Measurements from ENCODE around the gene TTC7B.

DNA sequence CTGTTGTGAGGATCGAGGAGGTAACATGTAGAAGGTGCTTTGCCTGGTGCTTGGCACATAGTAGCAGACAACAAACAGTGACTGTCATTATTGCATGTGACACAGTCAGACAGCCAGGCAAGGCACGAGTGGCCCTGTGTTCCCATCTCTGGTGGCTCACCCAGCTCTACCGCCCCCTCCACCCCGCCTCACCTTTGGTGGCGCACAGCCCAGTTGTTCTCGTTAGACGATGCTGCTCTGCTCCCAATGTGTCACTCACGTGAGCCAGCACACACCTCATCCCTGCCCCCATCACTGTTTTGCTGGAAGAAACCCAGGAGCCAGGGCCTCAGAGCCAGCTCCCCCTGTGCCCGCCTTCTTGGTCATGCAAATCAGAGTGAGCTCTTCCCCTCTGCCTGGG lies 306.1 kb downstream of the TTC7B start:
- TF ChIP-seq, protein P1, sequence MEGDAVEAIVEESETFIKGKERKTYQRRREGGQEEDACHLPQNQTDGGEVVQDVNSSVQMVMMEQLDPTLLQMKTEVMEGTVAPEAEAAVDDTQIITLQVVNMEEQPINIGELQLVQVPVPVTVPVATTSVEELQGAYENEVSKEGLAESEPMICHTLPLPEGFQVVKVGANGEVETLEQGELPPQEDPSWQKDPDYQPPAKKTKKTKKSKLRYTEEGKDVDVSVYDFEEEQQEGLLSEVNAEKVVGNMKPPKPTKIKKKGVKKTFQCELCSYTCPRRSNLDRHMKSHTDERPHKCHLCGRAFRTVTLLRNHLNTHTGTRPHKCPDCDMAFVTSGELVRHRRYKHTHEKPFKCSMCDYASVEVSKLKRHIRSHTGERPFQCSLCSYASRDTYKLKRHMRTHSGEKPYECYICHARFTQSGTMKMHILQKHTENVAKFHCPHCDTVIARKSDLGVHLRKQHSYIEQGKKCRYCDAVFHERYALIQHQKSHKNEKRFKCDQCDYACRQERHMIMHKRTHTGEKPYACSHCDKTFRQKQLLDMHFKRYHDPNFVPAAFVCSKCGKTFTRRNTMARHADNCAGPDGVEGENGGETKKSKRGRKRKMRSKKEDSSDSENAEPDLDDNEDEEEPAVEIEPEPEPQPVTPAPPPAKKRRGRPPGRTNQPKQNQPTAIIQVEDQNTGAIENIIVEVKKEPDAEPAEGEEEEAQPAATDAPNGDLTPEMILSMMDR (optimal IDR thresholded peaks at IDR 0.05 in 1 of 3, IDR thresholded peaks at IDR 0.05 in 1 of 3, conservative IDR thresholded peaks at IDR 0.05 in 1 of 3; ENCODE audit: extremely low read depth in 1 of 3, insufficient read depth in 2 of 3, low read length in 3 of 3): no peak
- TF ChIP-seq EZH2 (IDR thresholded peaks at IDR 0.05; ENCODE audit: low read length): no peak

Measured in keratinocyte (primary cell).